Spleen (tissue), 11 donors: ENCODE measurements around the gene NCF4. TPM values are rescaled to one million over a fixed set of nuclear protein-coding genes. Genes with fewer than 3 reads are reported as not detected.

Experiments used
- DNase-seq: peaks from one replicate; pipeline ENCODE4 v3.0.0-alpha.2; 2020
- H3K27ac ChIP-seq, 8 donors: fragments of 200-600 bp; sonication (generic) in 7 of 8; 1 replicate in 4 of 8; 2 replicates in 4 of 8; pipeline versions ENCODE4 v1.5.0 to v1.8.0; 2016 to 2021; ENCODE audit warnings: inconsistent platforms in 4 of 8, mild to moderate bottlenecking in 4 of 8, moderate library complexity in 1 of 8
- H3K27me3 ChIP-seq, 7 donors: fragments of 200-600 bp; sonication (generic) in 6 of 7; replicated peaks in 1 of 7; 1 replicate in 4 of 7; 2 replicates in 3 of 7; pipeline versions ENCODE4 v1.5.0 to v1.8.0; 2016 to 2021; ENCODE audit warnings: inconsistent platforms in 3 of 7, mild to moderate bottlenecking in 1 of 7
- H3K36me3 ChIP-seq, 6 donors: fragments of 200-600 bp; sonication (generic) in 5 of 6; 1 replicate in 4 of 6; 2 replicates in 2 of 6; pipeline versions ENCODE4 v1.5.0 to v1.8.0; 2016 to 2021; ENCODE audit warnings: inconsistent platforms in 2 of 6
- H3K4me1 ChIP-seq, 6 donors: fragments of 200-600 bp; sonication (generic) in 5 of 6; 1 replicate in 3 of 6; 2 replicates in 3 of 6; pipeline versions ENCODE4 v1.5.0 to v1.8.0; 2016 to 2021; ENCODE audit warnings: inconsistent platforms in 3 of 6
- H3K4me3 ChIP-seq, 8 donors: fragments of 200-600 bp; sonication (generic) in 7 of 8; 1 replicate in 4 of 8; 2 replicates in 4 of 8; pipeline versions ENCODE4 v1.5.0 to v1.8.0; 2016 to 2021; ENCODE audit warnings: inconsistent platforms in 4 of 8, mild to moderate bottlenecking in 4 of 8, moderate library complexity in 2 of 8
- H3K9me3 ChIP-seq, 8 donors: fragments of 200-600 bp; sonication (generic) in 7 of 8; 1 replicate in 4 of 8; 2 replicates in 4 of 8; pipeline versions ENCODE4 v1.5.0 to v1.8.0; 2016 to 2021; ENCODE audit warnings: inconsistent platforms in 4 of 8
- CTCF ChIP-seq, 11 experiments: fragments of 200-600 bp in 7 of 11; fragments of 450-650 bp in 4 of 11; sonication (generic) in 4 of 11; IDR thresholded peaks in 8 of 11; conservative IDR thresholded peaks in 3 of 11; 1 replicate in 7 of 11; 2 replicates in 4 of 11; pipeline versions ENCODE4 v1.4.0 to v1.8.0; 2016 to 2021; ENCODE audit warnings: antibody characterized with exemption in 11 of 11, inconsistent platforms in 4 of 11, mild to moderate bottlenecking in 1 of 11
- POLR2A ChIP-seq, 3 donors: fragments of 450-650 bp; IDR thresholded peaks; one replicate each; pipeline ENCODE4 v1.5.1; 2017; ENCODE audit warnings: antibody characterized with exemption in 3 of 3, mild to moderate bottlenecking in 1 of 3
- POLR2AphosphoS5 ChIP-seq, 3 donors: sonication (generic); formaldehyde crosslinking; IDR thresholded peaks; one replicate each; pipeline ENCODE4 v1.5.1; 2017; ENCODE audit warnings: antibody characterized with exemption in 3 of 3
- WGBS, 5 donors: extraction: QIAGEN DNeasy Blood & Tissue Kit in 3 of 5; methylation state at CpG; one replicate each; pipeline versions ENCODE4 v1.1.5 to v1.1.7; 2013 to 2018; 5-methylcytosine and 5-hydroxymethylcytosine counted together
- intact Hi-C: fragments of 100-400 bp; cut with DNase I; formaldehyde crosslinking; loops from one replicate; pipeline ENCODE4 v1.15.0; 2023; ENCODE audit warnings: low total_unique reads
- polyA plus RNA-seq, 3 donors: library from polyadenylated mRNA; stranded (reverse); fragments of 200-250 nt; gene quantifications; one replicate each; pipeline ENCODE4 v1.2.1, GENCODE V29; 2013
- total RNA-seq, 7 donors: library from RNA; depleted of rRNA in 3 of 7; stranded (reverse); fragments of >200 nt in 3 of 7; fragmentation: NEBNext Ultra II Directional in 4 of 7; extraction: Animal tissue kit (Norgen Biotek cat#: 25700) in 4 of 7; gene quantifications; one replicate each; pipeline versions ENCODE4 v1.1.0 to v1.2.1, GENCODE V29; 2016 to 2021
- donor health status: healthy with polysubstance abuse.
- donor health status: DM: no; HTN: no; CAD: no; lungs with moderate emphysema.
- donor health status: DM: no; HTN: no; CAD: no.
- donor health status: Bipolar disorder and iron deficiency.
- donor health status: healthy.
- donor health status: DM: no; HTN: no; CAD: no.
- donor health status: DM: yes; HTN: yes; CAD: no.

Gene NCF4
- total and polyA plus RNA-seq, 10 donors: 89.0 to 222 (median 154) TPM

GRCh38 chr22:36815558-36816338, 45.1 kb upstream of the NCF4 start:
- no peaks in the 10 kb centered on the region for H3K36me3 ChIP-seq
- no peak for DNase-seq
- H3K9me3 ChIP-seq: no peaks in the 10 kb centered on the region
- peaks cover 7 to 26% (median 15%) of the 10 kb centered on the region in 6 donors for H3K4me1 ChIP-seq
- intact Hi-C loops: no loop called here
- H3K27me3 ChIP-seq: peaks cover 3 to 78% (median 36%) of the 10 kb centered on the region in 7 donors
- H3K27ac ChIP-seq: no peak overlapping the region
- TF ChIP-seq POLR2AphosphoS5 (IDR thresholded peaks at IDR 0.05) (no peak), POLR2A (IDR thresholded peaks at IDR 0.05) (no peak), CTCF (IDR thresholded peaks at IDR 0.05 in 8 of 11, conservative IDR thresholded peaks at IDR 0.05 in 3 of 11) (no peak)
- H3K4me3 ChIP-seq: peak overlapping the region in 1 of 8 donors; percentile 23
- WGBS, 5 donors: 32 to 47% (median 34%) methylated on average over 7 to 8 of the region's 8 CpGs

- Histone ChIP-seq H3K36me3 (no peaks in the 10 kb centered on the region), H3K27ac (no peak overlapping the region), H3K4me1 (peaks cover 7 to 26% (median 15%) of the 10 kb centered on the region in 6 donors), H3K9me3 (no peaks in the 10 kb centered on the region), H3K4me3 (peak overlapping the region in 4 of 8 donors; percentile 11 to 57 (median 28)), H3K27me3 (peaks cover 3 to 84% (median 36%) of the 10 kb centered on the region in 7 donors)
- no peak for DNase-seq
- intact Hi-C loops: no loop called here
- WGBS, 5 donors: 1 to 4% (median 2%) methylated on average over 9 to 12 of the region's 12 CpGs
- TF ChIP-seq CTCF (IDR thresholded peaks at IDR 0.05 in 8 of 11, conservative IDR thresholded peaks at IDR 0.05 in 3 of 11): no peak
- TF ChIP-seq POLR2A (IDR thresholded peaks at IDR 0.05): no peak
- no peak for TF ChIP-seq POLR2AphosphoS5 (IDR thresholded peaks at IDR 0.05)
Observed at GRCh38 chr22:36816339-36816635, 44.5 kb upstream of the NCF4 start.

- Histone ChIP-seq H3K4me1 (peaks cover 7 to 26% (median 15%) of the 10 kb centered on the region in 6 donors), H3K36me3 (no peaks in the 10 kb centered on the region), H3K27ac (no peak within 1 kb of the TSS), H3K4me3 (peak within 1 kb of the TSS in 7 of 8 donors; percentile 11 to 57 (median 23)), H3K9me3 (no peaks in the 10 kb centered on the region), H3K27me3 (peaks cover 3 to 84% (median 36%) of the 10 kb centered on the region in 7 donors)
- intact Hi-C loops: no loop called here
- WGBS, 5 donors: 0 to 3% (median 3%) methylated on average over 27 to 75 of the region's 75 CpGs
- no peak for DNase-seq
- TF ChIP-seq POLR2A (IDR thresholded peaks at IDR 0.05): no peak
- TF ChIP-seq CTCF (IDR thresholded peaks at IDR 0.05 in 8 of 11, conservative IDR thresholded peaks at IDR 0.05 in 3 of 11): no peak
- peak in 2 of 3 donors; percentile 19 to 59 for TF ChIP-seq POLR2AphosphoS5 (IDR thresholded peaks at IDR 0.05)
Observed at GRCh38 chr22:36816636-36817524, 43.9 kb upstream of the NCF4 start, which contains the start of gene PVALB. PVALB (minus strand) TSS chr22:36817035; CDS start chr22:36817005, 30 bp downstream.

GRCh38 chr22:36817525-36817848, 43.3 kb upstream of the NCF4 start:
- 34 to 51% (median 45%) methylated on average over 5 of the region's 5 CpGs for WGBS, 5 donors
- H3K9me3 ChIP-seq: no peaks in the 10 kb centered on the region
- H3K27me3 ChIP-seq: peaks cover 3 to 87% (median 36%) of the 10 kb centered on the region in 7 donors
- H3K36me3 ChIP-seq: no peaks in the 10 kb centered on the region
- H3K27ac ChIP-seq: no peak overlapping the region
- H3K4me3 ChIP-seq: no peak overlapping the region
- DNase-seq: no peak
- peaks cover 7 to 26% (median 15%) of the 10 kb centered on the region in 6 donors for H3K4me1 ChIP-seq
- intact Hi-C loops: no loop called here
- TF ChIP-seq CTCF (IDR thresholded peaks at IDR 0.05 in 8 of 11, conservative IDR thresholded peaks at IDR 0.05 in 3 of 11) (no peak), POLR2AphosphoS5 (IDR thresholded peaks at IDR 0.05) (no peak), POLR2A (IDR thresholded peaks at IDR 0.05) (no peak)
